Measurements from ENCODE around the gene PDE4B. TPM values are rescaled to one million over a fixed set of nuclear protein-coding genes. Genes with fewer than 3 reads are reported as not detected.

The PDE4B gene
- polyA plus RNA-seq, 2 of the 4 experiments (the other 2 are of a cell fraction) = 20.2 to 56.8 TPM

DNA sequence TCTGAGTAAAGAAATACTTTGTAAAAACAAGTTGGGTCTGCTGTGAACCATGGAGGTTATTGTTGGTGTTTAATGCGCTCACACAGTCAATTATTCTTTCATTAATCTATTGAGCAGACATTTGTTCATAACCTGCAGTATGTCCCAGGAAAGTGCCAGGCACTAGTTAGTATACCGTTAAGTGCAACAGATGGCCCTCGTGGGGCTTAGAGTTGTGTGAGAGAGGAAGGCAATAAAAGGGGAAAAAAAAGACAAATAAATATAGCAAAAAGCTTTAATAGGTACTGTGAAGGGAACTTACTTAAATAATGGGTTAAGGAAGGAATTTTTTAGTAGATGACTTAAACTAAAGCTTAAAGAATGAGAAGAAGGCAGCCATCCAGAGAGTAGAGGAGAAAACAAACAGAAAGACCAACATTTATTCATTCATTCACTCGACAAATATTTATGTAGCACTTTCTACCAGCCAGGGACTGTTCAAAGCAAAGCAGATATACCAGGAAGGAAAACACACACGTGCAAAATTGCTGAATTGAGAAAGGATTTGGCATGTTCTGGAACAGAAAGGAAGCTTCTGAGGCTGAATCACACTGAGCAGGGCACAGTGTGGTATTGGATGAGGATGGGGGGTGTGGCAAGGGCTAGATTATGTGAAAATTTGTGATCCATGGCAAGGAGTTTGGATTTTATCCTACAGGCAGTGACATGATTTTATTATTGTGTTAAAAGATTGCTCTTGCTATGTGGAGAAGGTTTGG is 445.2 kb downstream of the PDE4B start:
- Histone ChIP-seq H3K4me3 (no peak overlapping the region), H3K4me1 (peaks cover 59% of the 10 kb centered on the region), H3K9me3 (no peaks in the 10 kb centered on the region), H3K27ac (peak overlapping the region; percentile 68 to 82), H3K4me2 (peak overlapping the region; percentile 51)
- 43% methylated on average over 5 of the region's 5 CpGs for WGBS (ENCODE audit: missing lambda C conversion rate)
- DNase-seq (ENCODE audit: low read depth in 1 of 2, low spot score in 1 of 2) = peak in 1 of 2 experiments; percentile 45
- FAIRE-seq = no peak
- ChIA-PET CTCF (interaction anchor here (0.8 to 1.2 kb wide), 2 partner anchors 209 to 277 kb away, joined by 3 read pairs; no protein-coding TSS in a partner anchor), POLR2A (no interaction called here)
- 0 out of 2 replicates have a peak, but pooled peaks have one; percentile 20 for TF ChIP-seq MAX (IDR thresholded peaks at IDR 0.05)
- TF ChIP-seq, protein P1, sequence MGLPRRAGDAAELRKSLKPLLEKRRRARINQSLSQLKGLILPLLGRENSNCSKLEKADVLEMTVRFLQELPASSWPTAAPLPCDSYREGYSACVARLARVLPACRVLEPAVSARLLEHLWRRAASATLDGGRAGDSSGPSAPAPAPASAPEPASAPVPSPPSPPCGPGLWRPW (IDR thresholded peaks at IDR 0.05) = no peak
- ATAC-seq = peak in 1 of 2 experiments; percentile 43; a peak in 2 of 6 replicates

- DNase-seq (ENCODE audit: low read depth in 1 of 2, low spot score in 1 of 2) (peak in 1 of 2 experiments; percentile 35), ATAC-seq (no peak; a peak in 1 of 6 replicates), FAIRE-seq (no peak)
- Histone ChIP-seq H3K4me1 (peaks cover 79% of the 10 kb centered on the region), H3K4me2 (no peak overlapping the region), H3K27ac (peak overlapping the region; percentile 77 to 90; a peak in 4 of 6 replicates), H3K4me3 (no peak overlapping the region), H3K9me3 (no peaks in the 10 kb centered on the region)
- TF ChIP-seq MAZ (IDR thresholded peaks at IDR 0.05; ENCODE audit: borderline replicate concordance, low read depth, low read length) (no peak), PHF8 (IDR thresholded peaks at IDR 0.05; ENCODE audit: borderline replicate concordance, low read depth) (no peak), HMGXB4 (CRISPR knock-in tag; IDR thresholded peaks at IDR 0.05; ENCODE audit: borderline replicate concordance) (no peak), HEYL (CRISPR knock-in tag; IDR thresholded peaks at IDR 0.05) (no peak), RFX5 (IDR thresholded peaks at IDR 0.05) (no peak)
- WGBS (ENCODE audit: missing lambda C conversion rate) = 92% methylated on average over 2 of the region's 2 CpGs
- CTCF ChIA-PET = interaction anchor here (1.4 to 4.1 kb wide), 2 partner anchors 13 to 247 kb away, joined by 3 to 48 read pairs; no protein-coding TSS in a partner anchor
- POLR2A ChIA-PET = interaction anchor here (1.3 kb wide), 1 partner anchor 57 kb away, joined by 5 read pairs; no protein-coding TSS in a partner anchor
These were observed 447.1 kb downstream of the PDE4B start for GRCh38 chr1:66239834-66240233.

DNA sequence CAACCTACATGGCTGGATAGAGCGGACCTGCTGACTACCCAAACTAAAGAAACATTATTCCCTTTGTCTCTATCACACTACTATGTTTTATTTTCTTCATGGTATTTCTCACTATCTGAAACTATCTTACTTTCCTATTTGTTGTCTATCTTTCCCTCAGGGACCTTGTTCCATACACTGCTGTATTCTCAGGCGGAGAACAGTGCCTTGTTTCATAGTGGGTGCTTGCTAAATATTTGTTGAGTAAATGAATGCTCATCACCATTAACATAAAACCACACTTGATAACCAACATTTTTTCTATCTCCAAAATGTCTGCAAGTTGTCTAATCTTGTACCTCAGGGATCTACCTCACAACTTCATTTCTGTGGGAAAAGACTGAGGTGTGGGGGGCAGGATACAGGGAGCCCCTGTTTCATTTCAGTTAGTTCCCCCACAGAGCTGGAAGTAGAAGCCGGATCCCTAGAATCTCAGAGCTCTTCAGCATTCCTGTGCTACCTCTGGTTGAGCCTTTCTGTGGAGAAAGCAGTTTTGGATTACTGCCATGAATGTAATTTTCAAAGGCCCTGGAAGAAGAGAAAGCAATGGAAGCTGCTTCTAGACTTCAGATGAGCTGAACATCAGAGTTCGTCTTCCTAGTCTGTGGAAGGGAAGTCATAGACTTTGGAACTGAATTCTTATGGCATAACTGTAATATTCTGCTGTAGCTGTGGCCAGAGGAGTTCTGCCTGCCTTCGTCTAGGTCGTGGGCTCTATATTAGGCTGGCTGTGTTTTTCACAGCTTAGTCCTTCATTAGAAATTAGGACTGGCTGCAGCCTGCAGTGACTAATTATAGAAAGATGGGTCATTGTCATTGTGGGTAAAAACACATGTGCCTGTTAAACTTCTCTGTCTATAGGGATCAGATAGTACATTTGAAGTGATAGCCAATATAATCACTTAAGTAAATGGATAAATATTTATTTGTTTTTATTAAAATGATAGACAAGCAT is 448.1 kb downstream of the PDE4B start:
- Histone ChIP-seq H3K4me1 (peaks cover 87% of the 10 kb centered on the region), H3K4me3 (no peak overlapping the region), H3K4me2 (no peak overlapping the region), H3K9me3 (no peaks in the 10 kb centered on the region), H3K27ac (peak overlapping the region; percentile 77 to 90; a peak in 5 of 6 replicates)
- POLR2A ChIA-PET = interaction anchor here (0.5 to 1.3 kb wide), 2 partner anchors 58 to 1269 kb away, joined by 5 to 6 read pairs; no protein-coding TSS in a partner anchor
- WGBS (ENCODE audit: missing lambda C conversion rate) = 86% methylated on average over 6 of the region's 6 CpGs
- no peak for TF ChIP-seq CEBPB (IDR thresholded peaks at IDR 0.05)
- CTCF ChIA-PET = interaction anchor here (1.3 to 4.4 kb wide), 10 partner anchors 8 to 300 kb away, joined by 3 to 128 read pairs (median 23); no protein-coding TSS in a partner anchor
- DNase-seq (ENCODE audit: low read depth in 1 of 2, low spot score in 1 of 2) = no peak
- ATAC-seq = no peak
- no peak for FAIRE-seq

DNA sequence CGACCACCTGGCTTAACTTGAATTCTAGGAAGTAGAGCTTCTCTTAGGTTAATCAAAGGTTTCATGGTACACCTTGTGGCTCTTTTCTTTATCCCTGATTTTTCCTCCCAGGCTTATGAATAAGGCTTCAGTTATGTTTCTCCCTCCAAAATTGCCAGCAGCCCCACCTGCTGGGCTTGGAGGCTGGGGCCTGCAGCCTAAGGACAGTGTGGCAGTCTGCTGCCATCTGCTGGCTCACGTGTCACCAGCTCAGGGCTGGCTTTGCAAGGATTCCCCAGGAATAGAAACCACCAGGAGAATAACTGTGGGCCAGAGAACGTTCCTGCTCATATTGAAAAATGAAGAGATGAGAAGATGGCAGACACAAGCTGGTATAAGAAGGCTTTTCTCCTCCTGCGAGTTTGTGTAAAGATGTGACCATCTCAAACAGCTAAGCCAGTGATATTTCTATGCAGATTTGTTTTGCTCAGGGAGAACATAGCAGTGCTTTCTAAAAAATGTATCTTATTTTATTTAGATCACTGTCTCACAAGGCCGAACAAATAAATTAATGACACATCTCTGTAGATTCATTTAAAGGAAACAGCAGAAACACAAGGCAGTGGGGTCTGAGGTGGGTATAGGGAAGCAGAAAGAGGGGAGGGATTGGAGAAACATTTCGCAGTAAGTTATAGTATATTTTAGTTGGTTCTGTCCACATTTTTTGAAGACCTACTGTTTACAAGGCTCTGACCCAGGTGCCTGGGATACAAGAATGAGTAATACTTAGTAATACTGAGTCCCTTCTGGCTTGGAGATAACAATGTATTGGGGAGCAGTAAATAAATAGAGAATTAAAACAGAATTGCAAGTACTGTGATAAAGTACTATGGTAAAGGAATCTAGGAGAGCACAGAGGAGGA is 450.2 kb downstream of the PDE4B start:
- 31% methylated on average over 6 of the region's 6 CpGs for WGBS (ENCODE audit: missing lambda C conversion rate)
- H3K4me2 ChIP-seq = peak overlapping the region; percentile 21
- peaks cover 76% of the 10 kb centered on the region for H3K4me1 ChIP-seq
- FAIRE-seq (peak; percentile 46), ATAC-seq (peak; percentile 95 to 96), DNase-seq (ENCODE audit: low read depth in 1 of 2, low spot score in 1 of 2) (peak; percentile 41 to 91)
- no peak overlapping the region for H3K4me3 ChIP-seq
- no peaks in the 10 kb centered on the region for H3K9me3 ChIP-seq
- peak overlapping the region; percentile 77 to 90 for H3K27ac ChIP-seq
- CTCF ChIA-PET = interaction anchor here (0.6 to 4.4 kb wide), 75 partner anchors 10 to 311 kb away, joined by 3 to 128 read pairs (median 4); no protein-coding TSS in a partner anchor
- POLR2A ChIA-PET = interaction anchor here (1.5 to 1.8 kb wide), 3 partner anchors 60 to 251 kb away, joined by 5 to 8 read pairs (median 6); no protein-coding TSS in a partner anchor
- TF ChIP-seq POLR2AphosphoS2 (conservative IDR thresholded peaks at IDR 0.05; ENCODE audit: low read length) = no peak
- peak; percentile 29; the same call in 1 of the 2 replicates for TF ChIP-seq PBX3 (IDR thresholded peaks at IDR 0.05)
- TF ChIP-seq CTCF (IDR thresholded peaks at IDR 0.05) = peak; percentile 99
- TF ChIP-seq HMGXB4 (CRISPR knock-in tag; IDR thresholded peaks at IDR 0.05; ENCODE audit: borderline replicate concordance) = no peak
- TF ChIP-seq USF2 (IDR thresholded peaks at IDR 0.05) = no peak

Measured in A549 (cell line).